Measurements from ENCODE around the gene CLCN6.

DNA sequence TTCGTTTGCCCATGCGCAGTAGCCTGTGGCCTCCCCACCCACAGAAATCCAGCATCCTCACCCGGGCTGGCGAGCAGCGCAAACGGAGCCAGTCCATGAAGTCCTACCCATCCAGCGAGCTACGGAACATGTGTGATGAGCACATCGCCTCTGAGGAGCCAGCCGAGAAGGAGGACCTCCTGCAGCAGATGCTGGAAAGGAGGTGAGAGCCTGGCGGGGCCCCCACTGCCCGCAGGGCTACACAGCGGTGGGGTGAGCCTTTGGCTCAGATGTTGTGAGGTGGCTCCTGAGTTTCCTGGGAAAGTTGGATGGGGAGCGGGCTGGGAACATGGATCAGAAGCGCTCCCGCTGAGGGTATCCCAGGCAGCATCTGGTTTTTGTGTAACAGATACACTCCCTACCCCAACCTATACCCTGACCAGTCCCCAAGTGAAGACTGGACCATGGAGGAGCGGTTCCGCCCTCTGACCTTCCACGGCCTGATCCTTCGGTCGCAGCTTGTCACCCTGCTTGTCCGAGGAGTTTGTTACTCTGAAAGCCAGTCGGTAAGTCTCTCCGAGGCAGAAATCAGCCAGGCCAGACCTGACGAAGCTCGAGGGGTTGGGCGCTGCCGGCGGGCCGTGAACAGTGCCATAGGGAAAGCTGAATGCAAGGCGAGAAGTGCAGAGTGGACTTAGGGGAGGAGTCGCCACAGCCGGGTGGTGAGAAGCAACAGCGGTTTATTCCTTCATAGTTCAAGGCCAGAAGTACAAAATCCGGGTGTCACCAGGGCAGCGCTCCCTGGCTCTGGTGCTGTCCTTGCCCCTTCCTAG lies 31.2 kb downstream of the CLCN6 start:
- TF ChIP-seq, protein P1, sequence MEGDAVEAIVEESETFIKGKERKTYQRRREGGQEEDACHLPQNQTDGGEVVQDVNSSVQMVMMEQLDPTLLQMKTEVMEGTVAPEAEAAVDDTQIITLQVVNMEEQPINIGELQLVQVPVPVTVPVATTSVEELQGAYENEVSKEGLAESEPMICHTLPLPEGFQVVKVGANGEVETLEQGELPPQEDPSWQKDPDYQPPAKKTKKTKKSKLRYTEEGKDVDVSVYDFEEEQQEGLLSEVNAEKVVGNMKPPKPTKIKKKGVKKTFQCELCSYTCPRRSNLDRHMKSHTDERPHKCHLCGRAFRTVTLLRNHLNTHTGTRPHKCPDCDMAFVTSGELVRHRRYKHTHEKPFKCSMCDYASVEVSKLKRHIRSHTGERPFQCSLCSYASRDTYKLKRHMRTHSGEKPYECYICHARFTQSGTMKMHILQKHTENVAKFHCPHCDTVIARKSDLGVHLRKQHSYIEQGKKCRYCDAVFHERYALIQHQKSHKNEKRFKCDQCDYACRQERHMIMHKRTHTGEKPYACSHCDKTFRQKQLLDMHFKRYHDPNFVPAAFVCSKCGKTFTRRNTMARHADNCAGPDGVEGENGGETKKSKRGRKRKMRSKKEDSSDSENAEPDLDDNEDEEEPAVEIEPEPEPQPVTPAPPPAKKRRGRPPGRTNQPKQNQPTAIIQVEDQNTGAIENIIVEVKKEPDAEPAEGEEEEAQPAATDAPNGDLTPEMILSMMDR (conservative IDR thresholded peaks at IDR 0.05 in 1 of 2, IDR thresholded peaks at IDR 0.05 in 1 of 2; ENCODE audit: extremely low read depth in 1 of 2, insufficient read depth in 1 of 2, low read depth in 1 of 2, low read length in 2 of 2), result no peak
- TF ChIP-seq EZH2 (IDR thresholded peaks at IDR 0.05; ENCODE audit: borderline replicate concordance, low read length), result no peak
